ENCODE results near the gene NAA60. TPM values are rescaled to one million over a fixed set of nuclear protein-coding genes. Genes with fewer than 3 reads are reported as not detected.

Gene NAA60
- total and polyA plus RNA-seq, 9 of the 15 experiments (the other 6 are each of a cell fraction or from before 2014, with no cell fraction given), result 2.1 to 49.4 (median 10.3) TPM

- no peak for TF ChIP-seq ZKSCAN3 (CRISPR knock-in tag; IDR thresholded peaks at IDR 0.05)
- TF ChIP-seq ZNF398 (CRISPR knock-in tag; IDR thresholded peaks at IDR 0.05), result no peak
- peak; percentile 58; the same call in 1 of the 2 replicates for TF ChIP-seq REST (IDR thresholded peaks at IDR 0.05; ENCODE audit: borderline replicate concordance)
- no peak for TF ChIP-seq REST (CRISPR knock-in tag; IDR thresholded peaks at IDR 0.05; ENCODE audit: low read depth)
- peak; percentile 37 to 53 (median 42); a peak in 5 of 6 replicates for TF ChIP-seq CTCF (IDR thresholded peaks at IDR 0.05 in 2 of 3, conservative IDR thresholded peaks at IDR 0.05 in 1 of 3; ENCODE audit: insufficient read depth in 2 of 3, low read depth in 1 of 3, low read length in 3 of 3)
- TF ChIP-seq ZSCAN32 (CRISPR knock-in tag; IDR thresholded peaks at IDR 0.05), result no peak
- peak; percentile 31; the same call in 1 of the 2 replicates for TF ChIP-seq CBFA2T3 (IDR thresholded peaks at IDR 0.05)
- TF ChIP-seq BDP1 (IDR thresholded peaks at IDR 0.05; ENCODE audit: insufficient read depth, insufficient read length), result no peak
- TF ChIP-seq MAFF (IDR thresholded peaks at IDR 0.05; ENCODE audit: low read length), result no peak
- TF ChIP-seq CEBPB (tag; IDR thresholded peaks at IDR 0.05), result no peak
- TF ChIP-seq ZNF764 (CRISPR knock-in tag; IDR thresholded peaks at IDR 0.05; ENCODE audit: low read depth), result no peak
- no peak for TF ChIP-seq ZBTB7A (IDR thresholded peaks at IDR 0.05; ENCODE audit: borderline replicate concordance, control insufficient read depth, low read depth, low read length)
- TF ChIP-seq NR4A1 (CRISPR knock-in tag; IDR thresholded peaks at IDR 0.05), result no peak
- no peak for TF ChIP-seq NR4A1 (tag; IDR thresholded peaks at IDR 0.05)
These were observed 47.6 kb downstream of the NAA60 start (continued) for GRCh38 chr16:3490911-3491629.
